K562 (cell line): Measurements from ENCODE around the gene SCRN1. TPM values are rescaled to one million over a fixed set of nuclear protein-coding genes. Genes with fewer than 3 reads are reported as not detected.

ENCODE experiments used
- AFF1 ChIP-seq, 2 experiments: fragments of 450-650 bp; IDR thresholded peaks; 2 replicates each; pipeline ENCODE4 v1.6.1; 2018; ENCODE audit warnings: mild to moderate bottlenecking in 2 of 2, low read depth in 1 of 2; ENCODE audit not compliant: partially characterized antibody in 2 of 2
- BRD4 ChIP-seq: fragments of 200-600 bp; sonication (generic); IDR thresholded peaks from 2 replicates; pipeline ENCODE4 v1.6.1; 2017; ENCODE audit warnings: inconsistent platforms
- CEBPB ChIP-seq: fragments of 450-650 bp; IDR thresholded peaks from 2 replicates; pipeline ENCODE4 v1.6.1; 2016; ENCODE audit warnings: missing genetic modification characterization, missing compliant biosample characterization
- CUX1 ChIP-seq: fragments of 200-800 bp; sonication (Bioruptor generic); IDR thresholded peaks from 2 replicates; pipeline ENCODE4 v1.6.1; 2016; ENCODE audit warnings: missing genetic modification characterization, missing compliant biosample characterization
- MAFK ChIP-seq: IDR thresholded peaks from 2 replicates; pipeline ENCODE4 v1.6.1; 2011; ENCODE audit warnings: low read length, improper control_type of control experiment
- NCOA1 ChIP-seq: fragments of 450-650 bp; IDR thresholded peaks from 2 replicates; pipeline ENCODE4 v1.6.1; 2016; ENCODE audit warnings: low read depth
- RFX7 ChIP-seq: fragments of 250-450 bp; sonication (Bioruptor Pico); IDR thresholded peaks from 2 replicates; pipeline ENCODE4 v1.5.1; 2021; ENCODE audit warnings: mild to moderate bottlenecking
- TBL1XR1 ChIP-seq, 2 experiments: IDR thresholded peaks; 2 replicates each; pipeline ENCODE4 v1.6.1; 2012; ENCODE audit warnings: improper control_type of control experiment in 2 of 2, low read length in 2 of 2, mild to moderate bottlenecking in 1 of 2
- XRCC4 ChIP-seq: IDR thresholded peaks from one replicate; pipeline ENCODE4 v1.6.1; 2011; ENCODE audit not compliant: insufficient read depth, insufficient read length; ENCODE audit errors: extremely low read depth
- ZBTB7A ChIP-seq: IDR thresholded peaks from 2 replicates; pipeline ENCODE4 v1.6.1; 2011; ENCODE audit warnings: low read depth, mild to moderate bottlenecking, low read length, moderate library complexity, borderline replicate concordance; ENCODE audit not compliant: control insufficient read depth
- ZNF398 ChIP-seq: fragments of 250-450 bp; sonication (Bioruptor Pico); IDR thresholded peaks from 2 replicates; pipeline ENCODE4 v1.8.0; 2021; ENCODE audit warnings: moderate library complexity, mild to moderate bottlenecking, inconsistent platforms
- ZNF583 ChIP-seq: fragments of 250-450 bp; sonication (Bioruptor Pico); IDR thresholded peaks from 2 replicates; pipeline ENCODE4 v1.4.0; 2020
- polyA plus RNA-seq, 8 experiments: library from polyadenylated mRNA; depleted of rRNA in 4 of 8; stranded (reverse) in 5 of 8; unstranded in 3 of 8; fragments of >200 nt; fragmentation: Nextera tagmentation in 2 of 8; fragmentation: Illumina TruSeq in 1 of 8; extraction: Ambion mirVana in 2 of 8; extraction: Trizol in 1 of 8; gene quantifications; 2 replicates each; pipeline versions ENCODE4 v1.2.1 to v1.2.3, GENCODE V29; 2011 to 2014; ENCODE audit warnings: inconsistent platforms in 1 of 8, missing spikeins in 1 of 8
- total RNA-seq, 7 experiments: library from RNA; depleted of rRNA in 6 of 7; stranded (reverse); fragments of >200 nt in 6 of 7; fragmentation: Illumina TruSeq in 2 of 7; extraction: Trizol in 2 of 7; gene quantifications; 2 replicates each; pipeline versions ENCODE4 v1.2.1 to v1.2.3, GENCODE V29; 2011 to 2021; ENCODE audit warnings: low replicate concordance in 1 of 7
- TF ChIP-seq, protein P1 (sequence below): IDR thresholded peaks from 2 replicates; pipeline ENCODE4 v1.6.1; 2016; ENCODE audit warnings: missing genetic modification characterization, missing compliant biosample characterization

Gene SCRN1
- total and polyA plus RNA-seq, 9 of the 15 experiments (the other 6 are each of a cell fraction or from before 2014, with no cell fraction given): 0.13 to 1.4 (median 0.20) TPM

DNA sequence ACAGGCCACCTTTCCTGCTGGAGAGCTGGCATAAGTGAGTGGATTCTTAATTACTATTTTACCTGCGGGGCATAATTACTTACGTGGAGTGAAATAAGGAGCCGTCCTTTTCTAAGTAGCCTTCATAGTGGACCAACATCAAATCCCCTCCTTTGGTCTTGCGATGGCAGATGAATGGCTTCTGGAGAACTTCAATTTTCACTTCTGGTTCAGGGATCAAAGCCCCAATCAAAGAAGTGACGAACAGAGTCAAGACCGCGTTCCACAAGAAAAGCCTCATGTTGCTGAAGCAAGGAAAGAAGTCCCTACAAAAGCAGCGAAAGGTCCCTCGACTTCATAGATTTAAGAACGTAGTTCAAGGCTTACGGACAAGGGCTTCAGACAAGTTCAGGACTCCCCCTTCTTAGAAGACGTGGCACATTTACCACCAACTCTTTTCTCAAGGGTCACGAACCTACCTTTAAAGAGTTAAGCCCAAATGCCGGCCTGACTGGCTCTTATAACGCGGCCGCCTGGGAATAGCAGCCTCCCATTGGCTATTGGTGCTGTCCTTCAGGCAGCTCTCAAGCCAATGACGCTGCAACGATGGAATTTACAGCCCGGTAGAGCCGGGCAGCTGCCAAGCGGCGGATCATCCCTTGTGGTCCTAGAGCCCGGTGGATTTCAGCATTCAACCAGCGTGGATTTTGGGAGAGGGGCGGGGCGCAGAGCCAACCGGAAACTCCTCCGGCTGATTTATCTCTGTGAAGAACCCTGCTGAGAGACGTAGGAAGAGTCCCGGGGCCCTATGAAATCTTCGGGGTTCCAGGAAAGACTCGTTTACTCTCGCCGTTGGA is 36.8 kb upstream of the SCRN1 start, which contains the start of gene FKBP14 (continued):
- no peak for TF ChIP-seq ZNF398 (CRISPR knock-in tag)
- TF ChIP-seq AFF1 (IDR thresholded peaks at IDR 0.05; ENCODE audit: low read depth in 1 of 2, partially characterized antibody in 2 of 2): no peak
- TF ChIP-seq XRCC4: no peak
- 0 out of 2 replicates have a peak, but pooled peaks have one; percentile 2 for TF ChIP-seq MAFK
- peak in 1 of 2 experiments; percentile 60; a peak in 1 of 4 replicates for TF ChIP-seq TBL1XR1 (IDR thresholded peaks at IDR 0.05; ENCODE audit: low read length in 2 of 2)
- TF ChIP-seq ZBTB7A: peak; percentile 49; the same call in 1 of the 2 replicates
- TF ChIP-seq RFX7: no peak
- TF ChIP-seq BRD4: no peak
- TF ChIP-seq CUX1 (CRISPR knock-in tag): 0 out of 2 replicates have a peak, but pooled peaks have one; percentile 19
- TF ChIP-seq, protein P1, sequence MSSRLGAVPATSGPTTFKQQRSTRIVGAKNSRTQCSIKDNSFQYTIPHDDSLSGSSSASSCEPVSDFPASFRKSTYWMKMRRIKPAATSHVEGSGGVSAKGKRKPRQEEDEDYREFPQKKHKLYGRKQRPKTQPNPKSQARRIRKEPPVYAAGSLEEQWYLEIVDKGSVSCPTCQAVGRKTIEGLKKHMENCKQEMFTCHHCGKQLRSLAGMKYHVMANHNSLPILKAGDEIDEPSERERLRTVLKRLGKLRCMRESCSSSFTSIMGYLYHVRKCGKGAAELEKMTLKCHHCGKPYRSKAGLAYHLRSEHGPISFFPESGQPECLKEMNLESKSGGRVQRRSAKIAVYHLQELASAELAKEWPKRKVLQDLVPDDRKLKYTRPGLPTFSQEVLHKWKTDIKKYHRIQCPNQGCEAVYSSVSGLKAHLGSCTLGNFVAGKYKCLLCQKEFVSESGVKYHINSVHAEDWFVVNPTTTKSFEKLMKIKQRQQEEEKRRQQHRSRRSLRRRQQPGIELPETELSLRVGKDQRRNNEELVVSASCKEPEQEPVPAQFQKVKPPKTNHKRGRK: no peak
- TF ChIP-seq NCOA1: 0 out of 2 replicates have a peak, but pooled peaks have one; percentile 21
- TF ChIP-seq ZNF583: no peak
- no peak for TF ChIP-seq CEBPB (tag)
